Ishikawa (cell line): ENCODE data around the gene COX7C.

Experiments used
- CEBPB ChIP-seq: IDR thresholded peaks from 2 replicates; pipeline ENCODE4 v1.6.1; 2012
- CREB1 ChIP-seq: IDR thresholded peaks from 2 replicates; pipeline ENCODE4 v1.6.1; 2012; ENCODE audit warnings: low read depth
- EP300 ChIP-seq: IDR thresholded peaks from 2 replicates; pipeline ENCODE4 v1.6.1; 2012; ENCODE audit warnings: borderline replicate concordance
- FOXM1 ChIP-seq: IDR thresholded peaks from 2 replicates; pipeline ENCODE4 v1.6.1; 2012; ENCODE audit warnings: low read depth, borderline replicate concordance
- NFIC ChIP-seq: IDR thresholded peaks from 2 replicates; pipeline ENCODE4 v1.6.1; 2012
- REST ChIP-seq: IDR thresholded peaks from 2 replicates; pipeline ENCODE4 v1.6.1; 2012; ENCODE audit warnings: low read depth, mild to moderate bottlenecking
- TAF1 ChIP-seq: IDR thresholded peaks from 2 replicates; pipeline ENCODE4 v1.6.1; 2012; ENCODE audit warnings: low read depth, mild to moderate bottlenecking
- TCF12 ChIP-seq: IDR thresholded peaks from 2 replicates; pipeline ENCODE4 v1.6.1; 2012; ENCODE audit warnings: low read depth
- YY1 ChIP-seq: IDR thresholded peaks from 2 replicates; pipeline ENCODE4 v1.6.1; 2012; ENCODE audit warnings: low read depth
- TF ChIP-seq, protein P1 (sequence below): IDR thresholded peaks from 2 replicates; pipeline ENCODE4 v1.6.1; 2012

GRCh38 chr5:86664173-86664572, 46.4 kb downstream of the COX7C start:
- TF ChIP-seq REST (no peak), EP300 (no peak), CREB1 (no peak), TAF1 (no peak), TCF12 (no peak), YY1 (no peak), NFIC (no peak), CEBPB (no peak), FOXM1 (no peak)
- TF ChIP-seq, protein P1, sequence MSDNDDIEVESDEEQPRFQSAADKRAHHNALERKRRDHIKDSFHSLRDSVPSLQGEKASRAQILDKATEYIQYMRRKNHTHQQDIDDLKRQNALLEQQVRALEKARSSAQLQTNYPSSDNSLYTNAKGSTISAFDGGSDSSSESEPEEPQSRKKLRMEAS, result no peak
